ENCODE measurements around the gene AQP3. TPM values are rescaled to one million over a fixed set of nuclear protein-coding genes. Genes with fewer than 3 reads are reported as not detected.

AQP3 gene
- total RNA-seq, 2 experiments from 2014 or later, result 99.8 to 106 TPM

- H3K27me3 ChIP-seq (ENCODE audit: control insufficient read depth in 1 of 2, insufficient read depth in 2 of 2, low read length in 2 of 2), result no peaks in the 10 kb centered on the region
- TF ChIP-seq CTCF (IDR thresholded peaks at IDR 0.05), result no peak
- Mint-ChIP-seq H3K4me3 (peak overlapping the region; percentile 45), H3K4me1 (ENCODE audit: low read depth) (peaks cover 33% of the 10 kb centered on the region), H3K9me3 (no peaks in the 10 kb centered on the region), H3K27ac (peak overlapping the region; percentile 39), H3K27me3 (no peaks in the 10 kb centered on the region), H3K36me3 (ENCODE audit: low read depth) (peaks cover 30% of the 10 kb centered on the region)
- H3K9me3 ChIP-seq (ENCODE audit: control insufficient read depth in 1 of 2, insufficient read depth in 1 of 2, low read length in 2 of 2), result no peaks in the 10 kb centered on the region
- no peak for DNase-seq
- peaks cover 25% of the 10 kb centered on the region for H3K4me1 ChIP-seq (ENCODE audit: insufficient read depth, low read length)
- ChIA-PET POLR2A (interaction anchor here (4.6 kb wide), 1 partner anchor 14 kb away, joined by 67 read pairs; no protein-coding TSS in a partner anchor), CTCF (interaction anchor here (1.4 kb wide), 1 partner anchor 9 kb away, joined by 5 read pairs; no protein-coding TSS in a partner anchor)
- no peak overlapping the region for H3K27ac ChIP-seq (ENCODE audit: low read depth in 1 of 2, low read length in 2 of 2)
- intact Hi-C loops (cut with DNase I, micrococcal nuclease), result loop anchor here (2.0 to 10.0 kb wide), 3 partner anchors 73 to 451 kb away; partner anchors contain the start of genes AQP7 (in 1 of the 2), B4GALT1 (in 1 of the 2) and DNAJA1 (in 1 of the 2)
- no peak overlapping the region for H3K4me3 ChIP-seq (ENCODE audit: low read length)
- H3K36me3 ChIP-seq (ENCODE audit: insufficient read depth, low read length), result peaks cover 18% of the 10 kb centered on the region
- no peak for ATAC-seq (ENCODE audit: poor library complexity)
Observed at GRCh38 chr9:33475357-33475756, 28.0 kb upstream of the AQP3 start.

- ATAC-seq (ENCODE audit: poor library complexity), result peak; percentile 99
- DNase-seq, result peak; percentile 96 to 99 (median 97)
- TF ChIP-seq CTCF (IDR thresholded peaks at IDR 0.05), result no peak
- POLR2A ChIA-PET, result interaction anchor here (0.5 to 4.6 kb wide), 21 partner anchors 9 to 1598 kb away, joined by 3 to 67 read pairs (median 6); partner anchors contain the start of genes ANKRD18B, AQP3, B4GALT1 and DNAJA1
- Mint-ChIP-seq H3K9me3 (no peaks in the 10 kb centered on the region), H3K27me3 (no peaks in the 10 kb centered on the region), H3K36me3 (ENCODE audit: low read depth) (peaks cover 46% of the 10 kb centered on the region), H3K4me3 (peak within 1 kb of the TSS; percentile 99), H3K4me1 (ENCODE audit: low read depth) (peaks cover 33% of the 10 kb centered on the region), H3K27ac (peak within 1 kb of the TSS; percentile 89)
- CTCF ChIA-PET, result interaction anchor here (1.2 to 2.0 kb wide), 5 partner anchors 21 to 98 kb away, joined by 4 to 12 read pairs (median 5); partner anchors contain the start of gene AQP3
- Histone ChIP-seq H3K4me3 (ENCODE audit: low read length) (peak within 1 kb of the TSS; percentile 92), H3K36me3 (ENCODE audit: insufficient read depth, low read length) (peaks cover 33% of the 10 kb centered on the region), H3K27ac (ENCODE audit: low read depth in 1 of 2, low read length in 2 of 2) (peak within 1 kb of the TSS; percentile 58 to 64), H3K9me3 (ENCODE audit: control insufficient read depth in 1 of 2, insufficient read depth in 1 of 2, low read length in 2 of 2) (no peaks in the 10 kb centered on the region), H3K4me1 (ENCODE audit: insufficient read depth, low read length) (peaks cover 25% of the 10 kb centered on the region), H3K27me3 (ENCODE audit: control insufficient read depth in 1 of 2, insufficient read depth in 2 of 2, low read length in 2 of 2) (no peaks in the 10 kb centered on the region)
- intact Hi-C loops (cut with DNase I, micrococcal nuclease), result loop anchor here (1.0 to 10.0 kb wide), 4 partner anchors 71 to 449 kb away; partner anchors contain the start of genes AQP7 (in 1 of the 2), B4GALT1 (in 1 of the 2), DNAJA1 (in 1 of the 2) and NFX1 (in 1 of the 2)
Observed at GRCh38 chr9:33473643-33474352, 26.4 kb upstream of the AQP3 start, which contains the start of gene NOL6. Gene NOL6, minus strand, starts transcription at chr9:33473924. Its CDS starts 82 bp downstream, at chr9:33473842.

- CTCF ChIA-PET, result interaction anchor here (1.5 to 2.0 kb wide), 4 partner anchors 26 to 98 kb away, joined by 4 to 12 read pairs (median 8); partner anchors contain the start of gene AQP3
- Mint-ChIP-seq H3K36me3 (ENCODE audit: low read depth) (peaks cover 54% of the 10 kb centered on the region), H3K9me3 (no peaks in the 10 kb centered on the region), H3K4me1 (ENCODE audit: low read depth) (peaks cover 33% of the 10 kb centered on the region), H3K27ac (peak overlapping the region; percentile 89), H3K4me3 (peak overlapping the region; percentile 99), H3K27me3 (no peaks in the 10 kb centered on the region)
- no peak for TF ChIP-seq CTCF (IDR thresholded peaks at IDR 0.05)
- ATAC-seq (ENCODE audit: poor library complexity), result no peak
- Histone ChIP-seq H3K27ac (ENCODE audit: low read depth in 1 of 2, low read length in 2 of 2) (peak overlapping the region; percentile 53 to 64), H3K36me3 (ENCODE audit: insufficient read depth, low read length) (peaks cover 40% of the 10 kb centered on the region), H3K4me1 (ENCODE audit: insufficient read depth, low read length) (peaks cover 25% of the 10 kb centered on the region), H3K9me3 (ENCODE audit: control insufficient read depth in 1 of 2, insufficient read depth in 1 of 2, low read length in 2 of 2) (no peaks in the 10 kb centered on the region), H3K27me3 (ENCODE audit: control insufficient read depth in 1 of 2, insufficient read depth in 2 of 2, low read length in 2 of 2) (no peaks in the 10 kb centered on the region), H3K4me3 (ENCODE audit: low read length) (peak overlapping the region; percentile 92)
- DNase-seq, result no peak
- intact Hi-C loops (cut with DNase I, micrococcal nuclease), result loop anchor here (1.0 to 10.0 kb wide), 3 partner anchors 183 to 448 kb away; partner anchors contain the start of genes B4GALT1 (in 1 of the 2), DNAJA1 (in 1 of the 2) and NFX1 (in 1 of the 2)
- POLR2A ChIA-PET, result interaction anchor here (1.1 to 4.6 kb wide), 14 partner anchors 12 to 1599 kb away, joined by 4 to 67 read pairs (median 9); partner anchors contain the start of genes ANKRD18B, AQP3, DNAJA1 and NFX1
Observed at GRCh38 chr9:33472881-33473615, 25.7 kb upstream of the AQP3 start.
